NCI-H1930 (cell line): ENCODE data around the gene WDR54.
"Not testable (repeated sequence)": the region's sequence is repeated elsewhere in the genome, so short reads cannot be mapped to it uniquely, and the experiment has no call there.

ENCODE experiments used
- DNase-seq, 2 experiments: peaks; one replicate each; lab custom pipeline; 2025; lab: John Stamatoyannopoulos, UW

WDR54 gene

GRCh38 chr2:74429487-74430451 is 8.2 kb downstream of the WDR54 start:
- DNase-seq, result no peak

- DNase-seq, result no peak
Observed at GRCh38 chr2:74430502-74430901, 9.0 kb downstream of the WDR54 start.

GRCh38 chr2:74436111-74436805 is 14.7 kb downstream of the WDR54 start:
- no peak for DNase-seq

GRCh38 chr2:74436848-74437695 is 15.5 kb downstream of the WDR54 start:
- DNase-seq, result no peak

- no peak for DNase-seq
Observed at GRCh38 chr2:74438248-74438647, 16.7 kb downstream of the WDR54 start.

GRCh38 chr2:74439373-74439772 is 17.8 kb downstream of the WDR54 start:
- no peak for DNase-seq

GRCh38 chr2:74439803-74440377 is 18.4 kb downstream of the WDR54 start:
- no peak for DNase-seq

- peak; percentile 71 to 76 for DNase-seq
Observed at GRCh38 chr2:74440378-74441169, 19.0 kb downstream of the WDR54 start.

GRCh38 chr2:74441170-74441689 is 19.7 kb downstream of the WDR54 start:
- no peak for DNase-seq

- peak; percentile 42 to 60 for DNase-seq
Observed at GRCh38 chr2:74441690-74442482, 20.4 kb downstream of the WDR54 start, which contains the start of gene RTKN. RTKN (minus strand) TSS chr2:74441937; CDS start chr2:74441816, 121 bp downstream.

GRCh38 chr2:74442483-74443297 is 21.2 kb downstream of the WDR54 start:
- DNase-seq, result not testable (repeated sequence)

- no peak for DNase-seq
Observed at GRCh38 chr2:74444498-74445318, 23.2 kb downstream of the WDR54 start.

- DNase-seq, result no peak
Observed at GRCh38 chr2:74447230-74447999, 25.9 kb downstream of the WDR54 start.

GRCh38 chr2:74448771-74449170 is 27.2 kb downstream of the WDR54 start:
- no peak for DNase-seq

- DNase-seq, result no peak
Observed at GRCh38 chr2:74450570-74451190, 29.1 kb downstream of the WDR54 start.

GRCh38 chr2:74454654-74455511 is 33.4 kb downstream of the WDR54 start, which contains the start of gene INO80B:
INO80B (plus strand) TSS chr2:74455087; CDS start chr2:74455117, 30 bp downstream.
- peak; percentile 93 to 97 for DNase-seq
